Right atrium auricular region (tissue), 2 donors: ENCODE data around the gene APC. TPM values are rescaled to one million over a fixed set of nuclear protein-coding genes. Genes with fewer than 3 reads are reported as not detected.

Experiments
- DNase-seq: peaks from one replicate; pipeline ENCODE4 v3.0.0-alpha.2; 2019; ENCODE audit warnings: low spot score
- H3K27ac ChIP-seq, 2 donors: fragments of 200-600 bp; sonication (generic); 1 replicate in 1 of 2; 2 replicates in 1 of 2; pipeline ENCODE4 v1.5.1; 2016 to 2019
- H3K27me3 ChIP-seq, 2 donors: fragments of 200-600 bp; sonication (generic); one replicate each; pipeline versions ENCODE4 v1.5.1 to v1.6.0; 2017 to 2019
- H3K36me3 ChIP-seq: fragments of 200-600 bp; sonication (generic); one replicate; pipeline ENCODE4 v1.5.1; 2016
- H3K4me1 ChIP-seq, 2 donors: fragments of 200-600 bp; sonication (generic); one replicate each; pipeline versions ENCODE4 v1.5.1 to v1.6.0; 2017 to 2019
- H3K4me3 ChIP-seq, 2 donors: fragments of 200-600 bp; sonication (generic); 1 replicate in 1 of 2; 2 replicates in 1 of 2; pipeline ENCODE4 v1.5.1; 2017 to 2019; ENCODE audit warnings: mild to moderate bottlenecking in 1 of 2, moderate library complexity in 1 of 2
- H3K9me3 ChIP-seq, 2 donors: fragments of 200-600 bp; sonication (generic); one replicate each; pipeline ENCODE4 v1.5.1; 2019
- CTCF ChIP-seq, 2 donors: fragments of 200-600 bp; sonication (generic); IDR thresholded peaks; one replicate each; pipeline ENCODE4 v1.5.1; 2019; ENCODE audit warnings: antibody characterized with exemption in 2 of 2
- total RNA-seq, 2 donors: library from RNA; depleted of rRNA; stranded (reverse); fragments of >200 nt; gene quantifications; one replicate each; pipeline ENCODE4 v1.1.0, GENCODE V29; 2016

Gene APC
- total RNA-seq, 2 donors from 2014 or later = 38.3 to 50.9 TPM

GRCh38 chr5:112793201-112793600, 55.5 kb downstream of the APC start:
- H3K36me3 ChIP-seq = peaks cover 21% of the 10 kb centered on the region
- H3K4me1 ChIP-seq = no peaks in the 10 kb centered on the region
- H3K27me3 ChIP-seq = no peaks in the 10 kb centered on the region
- no peak overlapping the region for H3K4me3 ChIP-seq
- peak overlapping the region in 1 of 2 donors; percentile 26 for H3K27ac ChIP-seq
- no peak for DNase-seq
- TF ChIP-seq CTCF (IDR thresholded peaks at IDR 0.05) = no peak
- H3K9me3 ChIP-seq = no peaks in the 10 kb centered on the region

GRCh38 chr5:112794410-112794809, 56.7 kb downstream of the APC start:
- Histone ChIP-seq H3K9me3 (no peaks in the 10 kb centered on the region), H3K4me3 (no peak overlapping the region), H3K4me1 (no peaks in the 10 kb centered on the region), H3K36me3 (peaks cover 21% of the 10 kb centered on the region), H3K27ac (peak overlapping the region; percentile 63 to 74), H3K27me3 (no peaks in the 10 kb centered on the region)
- no peak for TF ChIP-seq CTCF (IDR thresholded peaks at IDR 0.05)
- no peak for DNase-seq

GRCh38 chr5:112795342-112795741, 57.7 kb downstream of the APC start:
- no peaks in the 10 kb centered on the region for H3K4me1 ChIP-seq
- no peaks in the 10 kb centered on the region for H3K27me3 ChIP-seq
- H3K27ac ChIP-seq = no peak overlapping the region
- DNase-seq = no peak
- no peak overlapping the region for H3K4me3 ChIP-seq
- no peak for TF ChIP-seq CTCF (IDR thresholded peaks at IDR 0.05)
- peaks cover 20% of the 10 kb centered on the region for H3K36me3 ChIP-seq
- no peaks in the 10 kb centered on the region for H3K9me3 ChIP-seq

- Histone ChIP-seq H3K27ac (no peak overlapping the region), H3K4me3 (no peak overlapping the region), H3K27me3 (no peaks in the 10 kb centered on the region), H3K9me3 (no peaks in the 10 kb centered on the region), H3K36me3 (peaks cover 17% of the 10 kb centered on the region), H3K4me1 (no peaks in the 10 kb centered on the region)
- TF ChIP-seq CTCF (IDR thresholded peaks at IDR 0.05) = no peak
- DNase-seq = no peak
Measured at GRCh38 chr5:112795944-112796678, 58.4 kb downstream of the APC start.

GRCh38 chr5:112799661-112800060, 62.0 kb downstream of the APC start:
- no peak overlapping the region for H3K4me3 ChIP-seq
- TF ChIP-seq CTCF (IDR thresholded peaks at IDR 0.05) = no peak
- H3K36me3 ChIP-seq = no peaks in the 10 kb centered on the region
- no peak for DNase-seq
- no peaks in the 10 kb centered on the region for H3K27me3 ChIP-seq
- H3K9me3 ChIP-seq = no peaks in the 10 kb centered on the region
- H3K4me1 ChIP-seq = no peaks in the 10 kb centered on the region
- no peak overlapping the region for H3K27ac ChIP-seq

GRCh38 chr5:112800891-112801290, 63.2 kb downstream of the APC start:
- Histone ChIP-seq H3K4me1 (no peaks in the 10 kb centered on the region), H3K9me3 (no peaks in the 10 kb centered on the region), H3K4me3 (no peak overlapping the region), H3K27me3 (no peaks in the 10 kb centered on the region), H3K36me3 (no peaks in the 10 kb centered on the region), H3K27ac (peak overlapping the region; percentile 3 to 6)
- TF ChIP-seq CTCF (IDR thresholded peaks at IDR 0.05) = no peak
- no peak for DNase-seq
